ENCODE results near the gene ARID5B. TPM values are rescaled to one million over a fixed set of nuclear protein-coding genes. Genes with fewer than 3 reads are reported as not detected.

Gene ARID5B
- total and polyA plus RNA-seq, 7 donors: 8.5 to 166 (median 75.9) TPM

DNA sequence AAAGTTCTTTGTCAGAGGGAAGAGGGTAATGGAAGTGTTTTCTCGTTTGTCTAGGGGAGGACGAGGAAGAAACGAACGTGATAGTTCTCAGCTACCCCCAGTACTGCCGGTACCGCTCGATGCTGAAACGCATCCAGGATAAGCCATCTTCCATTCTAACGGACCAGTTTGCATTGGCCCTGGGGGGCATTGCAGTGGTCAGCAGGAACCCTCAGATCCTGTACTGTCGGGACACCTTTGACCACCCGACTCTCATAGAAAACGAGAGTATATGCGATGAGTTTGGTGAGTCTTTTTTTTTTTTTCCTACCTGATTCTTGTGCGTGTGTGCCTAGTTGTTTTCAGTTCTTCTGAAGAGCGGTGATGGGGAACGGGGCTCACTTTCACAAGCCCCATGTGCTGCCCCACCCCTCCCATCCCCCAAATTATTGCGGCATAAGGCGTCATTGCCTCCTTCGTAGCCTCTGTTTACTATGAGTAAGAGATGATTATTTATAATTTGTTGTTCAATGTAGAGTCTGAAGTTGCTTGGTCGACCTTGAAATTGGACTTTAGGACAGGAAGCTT, 98.6 kb downstream of the ARID5B start:
- TF ChIP-seq, protein P1, sequence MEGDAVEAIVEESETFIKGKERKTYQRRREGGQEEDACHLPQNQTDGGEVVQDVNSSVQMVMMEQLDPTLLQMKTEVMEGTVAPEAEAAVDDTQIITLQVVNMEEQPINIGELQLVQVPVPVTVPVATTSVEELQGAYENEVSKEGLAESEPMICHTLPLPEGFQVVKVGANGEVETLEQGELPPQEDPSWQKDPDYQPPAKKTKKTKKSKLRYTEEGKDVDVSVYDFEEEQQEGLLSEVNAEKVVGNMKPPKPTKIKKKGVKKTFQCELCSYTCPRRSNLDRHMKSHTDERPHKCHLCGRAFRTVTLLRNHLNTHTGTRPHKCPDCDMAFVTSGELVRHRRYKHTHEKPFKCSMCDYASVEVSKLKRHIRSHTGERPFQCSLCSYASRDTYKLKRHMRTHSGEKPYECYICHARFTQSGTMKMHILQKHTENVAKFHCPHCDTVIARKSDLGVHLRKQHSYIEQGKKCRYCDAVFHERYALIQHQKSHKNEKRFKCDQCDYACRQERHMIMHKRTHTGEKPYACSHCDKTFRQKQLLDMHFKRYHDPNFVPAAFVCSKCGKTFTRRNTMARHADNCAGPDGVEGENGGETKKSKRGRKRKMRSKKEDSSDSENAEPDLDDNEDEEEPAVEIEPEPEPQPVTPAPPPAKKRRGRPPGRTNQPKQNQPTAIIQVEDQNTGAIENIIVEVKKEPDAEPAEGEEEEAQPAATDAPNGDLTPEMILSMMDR (IDR thresholded peaks at IDR 0.05): no peak
- intact Hi-C loops (cut with DNase I): no loop called here
- no peaks in the 10 kb centered on the region for H3K36me3 ChIP-seq (ENCODE audit: insufficient read depth in 1 of 2, low read depth in 1 of 2)
- no peak overlapping the region for H3K27ac ChIP-seq
- DNase-seq (no peak), ATAC-seq (no peak)
- peaks cover 11% of the 10 kb centered on the region for H3K4me1 ChIP-seq
- H3K4me3 ChIP-seq: no peak overlapping the region
- H3K27me3 ChIP-seq (ENCODE audit: insufficient read depth in 3 of 3, low read length in 2 of 3): no peaks in the 10 kb centered on the region
- no peaks in the 10 kb centered on the region for H3K9me3 ChIP-seq
- 97 to 98% (median 97%) methylated on average over 20 of the region's 20 CpGs for WGBS, 3 donors

DNA sequence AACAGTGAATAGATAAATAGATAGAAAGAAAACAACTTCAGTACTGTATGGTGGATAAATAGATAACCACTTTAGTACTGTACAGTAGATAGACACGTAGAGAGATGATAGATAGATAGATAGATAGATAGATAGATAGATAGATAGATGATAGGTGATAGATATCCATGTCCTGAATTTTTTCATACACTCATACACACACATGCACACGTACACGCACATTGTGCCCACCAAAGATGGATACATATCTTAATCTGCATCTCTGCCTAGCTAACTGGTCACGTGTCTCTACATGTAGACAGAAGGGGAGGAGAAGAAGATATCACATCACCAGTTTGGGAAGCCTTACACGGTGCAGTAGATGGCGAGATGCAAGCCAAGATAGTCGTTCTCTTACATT, 99.2 kb downstream of the ARID5B start:
- Histone ChIP-seq H3K9me3 (no peaks in the 10 kb centered on the region), H3K36me3 (ENCODE audit: insufficient read depth in 1 of 2, low read depth in 1 of 2) (no peaks in the 10 kb centered on the region), H3K27ac (no peak overlapping the region), H3K4me3 (no peak overlapping the region), H3K27me3 (ENCODE audit: insufficient read depth in 3 of 3, low read length in 2 of 3) (no peaks in the 10 kb centered on the region), H3K4me1 (peaks cover 7% of the 10 kb centered on the region)
- ATAC-seq: no peak
- intact Hi-C loops (cut with DNase I): no loop called here
- DNase-seq: no peak
- 91 to 97% (median 92%) methylated on average over 7 of the region's 7 CpGs for WGBS, 3 donors
- TF ChIP-seq, protein P1 (IDR thresholded peaks at IDR 0.05): no peak

GRCh38 chr10:62001898-62002297, 100.4 kb downstream of the ARID5B start:
- H3K4me1 ChIP-seq: peaks cover 7% of the 10 kb centered on the region
- H3K27me3 ChIP-seq (ENCODE audit: insufficient read depth in 3 of 3, low read length in 2 of 3): no peaks in the 10 kb centered on the region
- 55 to 83% (median 62%) methylated on average over 5 of the region's 5 CpGs for WGBS, 3 donors
- H3K9me3 ChIP-seq: no peaks in the 10 kb centered on the region
- H3K27ac ChIP-seq: no peak overlapping the region
- peak overlapping the region; percentile 17 for H3K4me3 ChIP-seq
- intact Hi-C loops (cut with DNase I): no loop called here
- no peak for DNase-seq
- H3K36me3 ChIP-seq (ENCODE audit: insufficient read depth in 1 of 2, low read depth in 1 of 2): no peaks in the 10 kb centered on the region
- TF ChIP-seq, protein P1 (IDR thresholded peaks at IDR 0.05): no peak
- ATAC-seq: no peak

- intact Hi-C loops (cut with DNase I): no loop called here
- 68 to 87% (median 80%) methylated on average over 3 of the region's 3 CpGs for WGBS, 3 donors
- TF ChIP-seq, protein P1 (IDR thresholded peaks at IDR 0.05): no peak
Measured at GRCh38 chr10:62002753-62003152, 101.3 kb downstream of the ARID5B start.

DNA sequence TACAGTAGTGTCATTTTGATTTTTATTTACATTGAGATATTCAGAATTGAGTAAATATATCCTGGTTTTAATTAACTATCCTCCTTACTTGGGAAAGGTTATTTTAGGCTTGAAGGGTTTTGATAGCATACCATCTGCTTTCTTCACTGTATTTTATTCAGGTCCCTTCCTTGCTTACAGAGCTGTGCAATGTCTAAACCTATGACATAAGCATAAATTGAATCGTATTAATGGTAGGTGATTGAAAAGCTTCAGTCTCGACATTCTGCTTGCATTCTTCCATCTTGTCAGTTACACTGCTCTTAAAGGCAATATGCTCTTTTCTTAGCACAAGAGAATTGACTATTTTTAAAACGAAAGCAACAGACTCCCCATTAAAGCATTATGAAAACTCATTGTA, 102.5 kb downstream of the ARID5B start:
- Histone ChIP-seq H3K4me1 (peaks cover 17% of the 10 kb centered on the region), H3K9me3 (no peaks in the 10 kb centered on the region), H3K4me3 (no peak overlapping the region), H3K27me3 (ENCODE audit: insufficient read depth in 3 of 3, low read length in 2 of 3) (no peaks in the 10 kb centered on the region), H3K27ac (no peak overlapping the region), H3K36me3 (ENCODE audit: insufficient read depth in 1 of 2, low read depth in 1 of 2) (no peaks in the 10 kb centered on the region)
- TF ChIP-seq, protein P1 (IDR thresholded peaks at IDR 0.05): no peak
- DNase-seq: no peak
- intact Hi-C loops (cut with DNase I): no loop called here
- no peak for ATAC-seq
- WGBS, 3 donors: 50 to 66% (median 62%) methylated on average over 3 of the region's 3 CpGs

More at GRCh38 chr10:62002753-62003152, 101.3 kb downstream of the ARID5B start:
- DNase-seq (no peak), ATAC-seq (no peak)
- H3K27ac ChIP-seq: no peak overlapping the region
- no peaks in the 10 kb centered on the region for H3K36me3 ChIP-seq (ENCODE audit: insufficient read depth in 1 of 2, low read depth in 1 of 2)
- no peak overlapping the region for H3K4me3 ChIP-seq
- peaks cover 7% of the 10 kb centered on the region for H3K4me1 ChIP-seq
- H3K9me3 ChIP-seq: no peaks in the 10 kb centered on the region
- H3K27me3 ChIP-seq (ENCODE audit: insufficient read depth in 3 of 3, low read length in 2 of 3): no peaks in the 10 kb centered on the region

All from psoas muscle (tissue), 8 donors.